GM10248 (cell line): Measurements from ENCODE around the gene AIFM2.

Experiments
- CTCF ChIA-PET: fragments of 300-600 bp; sonication (Branson Sonifier 250); formaldehyde crosslinking; extraction: SDS; loops from one replicate; lab custom pipeline; 2021; ENCODE audit warnings: antibody characterized with exemption; lab: Yijun Ruan, JAX
- POLR2A ChIA-PET: fragments of 350-650 bp; sonication (Branson Sonifier 250); formaldehyde crosslinking; extraction: SDS; loops from one replicate; lab custom pipeline; 2020; ENCODE audit warnings: antibody characterized with exemption; lab: Yijun Ruan, JAX
- DNase-seq: peaks from one replicate; pipeline ENCODE4 v3.0.0; 2012; ENCODE audit errors: extremely low spot score
- CTCF ChIP-seq: IDR thresholded peaks from 2 replicates; pipeline ENCODE4 v1.5.1; 2012; ENCODE audit warnings: mild to moderate bottlenecking, low read depth; ENCODE audit errors: extremely low read depth, missing control alignments, control extremely low read depth

The AIFM2 gene

GRCh38 chr10:70135684-70136083 is 3.1 kb upstream of the AIFM2 start:
- DNase-seq = peak; percentile 10
- ChIA-PET POLR2A (no interaction called here), CTCF (interaction anchor here (1.1 to 7.3 kb wide), 4 partner anchors 10 to 238 kb away, joined by 3 to 60 read pairs (median 30); partner anchors contain the start of gene TYSND1)
- no peak for TF ChIP-seq CTCF

GRCh38 chr10:70135046-70135445 is 2.4 kb upstream of the AIFM2 start:
- no peak for DNase-seq
- no peak for TF ChIP-seq CTCF
- CTCF ChIA-PET = interaction anchor here (1.0 to 7.3 kb wide), 5 partner anchors 11 to 238 kb away, joined by 3 to 60 read pairs (median 4); partner anchors contain the start of gene TYSND1
- POLR2A ChIA-PET = no interaction called here

GRCh38 chr10:70131560-70131937 is 1.1 kb downstream of the AIFM2 start:
- peak; percentile 18 for DNase-seq
- no peak for TF ChIP-seq CTCF
- POLR2A ChIA-PET = no interaction called here
- CTCF ChIA-PET = interaction anchor here (2.5 to 8.6 kb wide), 2 partner anchors 14 to 15 kb away, joined by 16 to 100 read pairs; partner anchors contain the start of gene TYSND1

GRCh38 chr10:70130878-70131559 is 1.6 kb downstream of the AIFM2 start:
- CTCF ChIA-PET = interaction anchor here (2.5 to 8.6 kb wide), 2 partner anchors 14 to 15 kb away, joined by 16 to 100 read pairs; partner anchors contain the start of gene TYSND1
- peak; percentile 13 for DNase-seq

GRCh38 chr10:70126700-70127395 is 5.8 kb downstream of the AIFM2 start:
- TF ChIP-seq CTCF = no peak
- POLR2A ChIA-PET = no interaction called here
- CTCF ChIA-PET = interaction anchor here (2.0 to 8.6 kb wide), 2 partner anchors 10 to 19 kb away, joined by 13 to 100 read pairs; partner anchors contain the start of gene TYSND1
- DNase-seq = no peak

More at GRCh38 chr10:70130878-70131559, 1.6 kb downstream of the AIFM2 start:
- no peak for TF ChIP-seq CTCF
- POLR2A ChIA-PET = no interaction called here

- no peak for DNase-seq
- ChIA-PET CTCF (interaction anchor here (2.0 to 8.6 kb wide), 2 partner anchors 9 to 20 kb away, joined by 13 to 100 read pairs; partner anchors contain the start of gene TYSND1), POLR2A (no interaction called here)
- TF ChIP-seq CTCF = no peak
These were observed 6.6 kb downstream of the AIFM2 start for GRCh38 chr10:70125918-70126552.
